Transverse colon (tissue), 4 donors: ENCODE results near the gene RASSF7. TPM values are rescaled to one million over a fixed set of nuclear protein-coding genes. Genes with fewer than 3 reads are reported as not detected.
A peak's percentile ranks its signal among the peaks of the same experiment; 100 is the strongest.

Experiments
- DNase-seq: peaks from one replicate; pipeline ENCODE4 v3.0.0-alpha.2; 2019
- H3K27ac ChIP-seq, 4 donors: fragments of 200-600 bp; sonication (generic); 2 replicates each; pipeline ENCODE4 v1.5.1; 2016 to 2018; ENCODE audit warnings: inconsistent platforms in 4 of 4
- H3K27me3 ChIP-seq: fragments of 200-600 bp; sonication (generic); 2 replicates; pipeline ENCODE4 v1.5.1; 2017; ENCODE audit warnings: inconsistent platforms
- H3K36me3 ChIP-seq, 4 donors: fragments of 200-600 bp; sonication (generic); 2 replicates each; pipeline ENCODE4 v1.5.1; 2017 to 2019; ENCODE audit warnings: inconsistent platforms in 4 of 4
- H3K4me1 ChIP-seq, 4 donors: fragments of 200-600 bp; sonication (generic); 2 replicates each; pipeline ENCODE4 v1.5.1; 2017 to 2020; ENCODE audit warnings: inconsistent platforms in 4 of 4
- H3K4me3 ChIP-seq, 4 donors: fragments of 200-600 bp; sonication (generic); 1 replicate in 1 of 4; 2 replicates in 3 of 4; pipeline versions ENCODE4 v1.5.1 to v1.6.1; 2017 to 2019; ENCODE audit warnings: inconsistent platforms in 4 of 4
- H3K9me3 ChIP-seq, 2 donors: fragments of 200-600 bp; sonication (generic); 2 replicates each; pipeline ENCODE4 v1.5.1; 2017 to 2019; ENCODE audit warnings: inconsistent platforms in 2 of 2
- CTCF ChIP-seq, 5 experiments: fragments of 200-600 bp in 3 of 5; fragments of 450-650 bp in 2 of 5; sonication (generic) in 3 of 5; IDR thresholded peaks; 1 replicate in 2 of 5; 2 replicates in 3 of 5; pipeline ENCODE4 v1.5.1; 2016 to 2017; ENCODE audit warnings: antibody characterized with exemption in 5 of 5, inconsistent platforms in 3 of 5, mild to moderate bottlenecking in 2 of 5, moderate library complexity in 1 of 5
- EP300 ChIP-seq: sonication (generic); formaldehyde crosslinking; IDR thresholded peaks from one replicate; pipeline ENCODE4 v1.6.1; 2017; ENCODE audit warnings: antibody characterized with exemption, low read depth
- POLR2A ChIP-seq: fragments of 450-650 bp; IDR thresholded peaks from one replicate; pipeline ENCODE4 v1.6.1; 2016; ENCODE audit warnings: antibody characterized with exemption, mild to moderate bottlenecking, moderate library complexity
- POLR2AphosphoS5 ChIP-seq, 3 donors: sonication (generic); formaldehyde crosslinking; IDR thresholded peaks; one replicate each; pipeline ENCODE4 v1.6.1; 2016; ENCODE audit warnings: antibody characterized with exemption in 3 of 3
- WGBS, 2 donors: methylation state at CpG; one replicate each; pipeline ENCODE4 v1.1.5; 2018; ENCODE audit warnings: low coverage in 1 of 2; 5-methylcytosine and 5-hydroxymethylcytosine counted together
- in situ Hi-C, 4 donors: fragments of 200-750 bp; cut with MboI; loops; one replicate each; pipeline versions ENCODE4 v1.15.0 to v1.15.1; 2017; ENCODE audit warnings: low sequenced_read_pairs in 3 of 4, low pct_ligation_motif_present in 1 of 4, low pct_unique_long_range_greater_than_20kb in 1 of 4
- intact Hi-C: fragments of 100-400 bp; cut with DNase I; formaldehyde crosslinking; loops from one replicate; pipeline ENCODE4 v1.15.1; 2023; ENCODE audit warnings: low total_unique reads
- total RNA-seq, 4 donors: library from RNA; depleted of rRNA; stranded (reverse); fragments of >200 nt; gene quantifications; one replicate each; pipeline ENCODE4 v1.1.0, GENCODE V29; 2016

RASSF7 gene
- total RNA-seq, 4 donors from 2014 or later = 131 to 247 (median 213) TPM

GRCh38 chr11:553988-554340 lies 6.8 kb upstream of the RASSF7 start:
- DNase-seq = no peak
- no peaks in the 10 kb centered on the region for H3K36me3 ChIP-seq
- in situ Hi-C loops = no loop called here
- H3K9me3 ChIP-seq = no peaks in the 10 kb centered on the region
- H3K27me3 ChIP-seq = peaks cover 56% of the 10 kb centered on the region
- no peak overlapping the region for H3K27ac ChIP-seq
- WGBS, 2 donors = 52 to 100% methylated on average over 1 to 11 of the region's 11 CpGs
- intact Hi-C loops = no loop called here
- TF ChIP-seq CTCF (IDR thresholded peaks at IDR 0.05) = no peak
- TF ChIP-seq EP300 = no peak
- no peak for TF ChIP-seq POLR2AphosphoS5 (IDR thresholded peaks at IDR 0.05)
- no peak for TF ChIP-seq POLR2A
- peaks cover 14 to 26% (median 17%) of the 10 kb centered on the region in 4 donors for H3K4me1 ChIP-seq
- H3K4me3 ChIP-seq = no peak overlapping the region

GRCh38 chr11:554428-555226 lies 6.1 kb upstream of the RASSF7 start:
- H3K4me3 ChIP-seq = peak overlapping the region in 2 of 4 donors; percentile 34 to 52
- WGBS, 2 donors = 12% methylated on average over 21 of the region's 60 CpGs; no CpG with 5 or more reads in 1 of the 2 donors
- intact Hi-C loops = loop anchor here (5.0 kb wide), 1 partner anchor 168 kb away; no protein-coding TSS in a partner anchor
- DNase-seq = peak; percentile 81
- no peaks in the 10 kb centered on the region for H3K9me3 ChIP-seq
- H3K4me1 ChIP-seq = peaks cover 14 to 30% (median 23%) of the 10 kb centered on the region in 4 donors
- TF ChIP-seq POLR2AphosphoS5 (IDR thresholded peaks at IDR 0.05) (peak in 1 of 3 donors; percentile 19), CTCF (IDR thresholded peaks at IDR 0.05) (peak; percentile 32 to 67 (median 62)), EP300 (no peak), POLR2A (no peak)
- no peak overlapping the region for H3K27ac ChIP-seq
- no peaks in the 10 kb centered on the region for H3K36me3 ChIP-seq
- in situ Hi-C loops = no loop called here
- peaks cover 56% of the 10 kb centered on the region for H3K27me3 ChIP-seq

GRCh38 chr11:555227-555779 lies 5.5 kb upstream of the RASSF7 start:
- Histone ChIP-seq H3K27me3 (peaks cover 56% of the 10 kb centered on the region), H3K4me1 (peaks cover 18 to 36% (median 28%) of the 10 kb centered on the region in 4 donors), H3K36me3 (no peaks in the 10 kb centered on the region), H3K9me3 (no peaks in the 10 kb centered on the region), H3K4me3 (peak overlapping the region in 3 of 4 donors; percentile 5 to 52 (median 34)), H3K27ac (peak overlapping the region in 1 of 4 donors; percentile 4)
- TF ChIP-seq CTCF (IDR thresholded peaks at IDR 0.05) = no peak
- DNase-seq = no peak
- intact Hi-C loops (loop anchor here (5.0 kb wide), 1 partner anchor 167 kb away; no protein-coding TSS in a partner anchor), in situ Hi-C loops (no loop called here)
- WGBS, 2 donors = 2% methylated on average over 38 of the region's 57 CpGs; no CpG with 5 or more reads in 1 of the 2 donors

GRCh38 chr11:555780-556661 lies 4.7 kb upstream of the RASSF7 start:
- Histone ChIP-seq H3K27ac (no peak overlapping the region), H3K4me1 (peaks cover 20 to 40% (median 30%) of the 10 kb centered on the region in 4 donors), H3K36me3 (no peaks in the 10 kb centered on the region), H3K9me3 (no peaks in the 10 kb centered on the region), H3K27me3 (peaks cover 56% of the 10 kb centered on the region), H3K4me3 (peak overlapping the region in 2 of 4 donors; percentile 34 to 52)
- DNase-seq = no peak
- in situ Hi-C loops = no loop called here
- TF ChIP-seq POLR2A (peak; percentile 4), POLR2AphosphoS5 (IDR thresholded peaks at IDR 0.05) (no peak)
- intact Hi-C loops = loop anchor here (5.0 kb wide), 1 partner anchor 166 kb away; no protein-coding TSS in a partner anchor
- 9% methylated on average over 78 of the region's 104 CpGs; no CpG with 5 or more reads in 1 of the 2 donors for WGBS, 2 donors
